CD4-positive, alpha-beta T cell (primary cell): ENCODE data around the gene UPF3A. TPM values are rescaled to one million over a fixed set of nuclear protein-coding genes. Genes with fewer than 3 reads are reported as not detected.

ENCODE experiments used
- ATAC-seq: fragments of 200-7000 bp; cut with Tn5 transposase; one replicate; pipeline ENCODE4 v1.10.0; 2022; ENCODE audit warnings: mild to moderate bottlenecking; ENCODE audit not compliant: poor library complexity
- CTCF ChIA-PET: fragments of 350-600 bp; sonication (Branson Sonifier 250); formaldehyde crosslinking; loops from one replicate; lab custom pipeline; 2021; ENCODE audit warnings: antibody characterized with exemption, inconsistent platforms; lab: Charles Lee
- POLR2A ChIA-PET: fragments of 350-600 bp; sonication (Branson Sonifier 250); formaldehyde crosslinking; loops from one replicate; lab custom pipeline; 2021; ENCODE audit warnings: antibody characterized with exemption, inconsistent platforms; lab: Charles Lee
- DNase-seq, 14 experiments: peaks; one replicate each; pipeline ENCODE4 v3.0.0-alpha.2; 2013 to 2020; ENCODE audit warnings: mixed read lengths in 2 of 14
- H3K27ac ChIP-seq, 2 donors: one replicate each; pipeline versions ENCODE4 v1.5.1 to v1.7.0; 2013; ENCODE audit warnings: low read length in 2 of 2, low read depth in 1 of 2, mild to moderate bottlenecking in 1 of 2
- H3K27me3 ChIP-seq, 2 experiments: 1 replicate in 1 of 2; 2 replicates in 1 of 2; pipeline versions ENCODE4 v1.6.1 to v1.7.0; 2013; ENCODE audit warnings: low read length in 2 of 2, control low read depth in 1 of 2, mild to moderate bottlenecking in 1 of 2, moderate library complexity in 1 of 2; ENCODE audit not compliant: insufficient read depth in 2 of 2, control insufficient read depth in 1 of 2
- H3K36me3 ChIP-seq: one replicate; pipeline ENCODE4 v1.6.1; 2013; ENCODE audit warnings: low read length, control low read depth; ENCODE audit not compliant: insufficient read depth
- H3K4me1 ChIP-seq: one replicate; pipeline ENCODE4 v1.6.1; 2013; ENCODE audit warnings: low read length, control low read depth; ENCODE audit not compliant: insufficient read depth
- H3K4me3 ChIP-seq: one replicate; pipeline ENCODE4 v1.5.1; 2013; ENCODE audit warnings: mild to moderate bottlenecking, low read length, moderate library complexity
- H3K9me3 ChIP-seq, 2 experiments: 1 replicate in 1 of 2; 2 replicates in 1 of 2; pipeline versions ENCODE4 v1.6.1 to v1.7.0; 2013; ENCODE audit warnings: low read length in 2 of 2, mild to moderate bottlenecking in 2 of 2, control low read depth in 1 of 2, moderate library complexity in 1 of 2; ENCODE audit not compliant: control insufficient read depth in 1 of 2, insufficient read depth in 1 of 2
- H3K27ac Mint-ChIP-seq: one replicate; pipeline ENCODE4 v1.8.0; 2020; ENCODE audit warnings: mixed read lengths
- H3K27me3 Mint-ChIP-seq: one replicate; pipeline ENCODE4 v1.8.0; 2021; ENCODE audit warnings: mixed read lengths
- H3K36me3 Mint-ChIP-seq: one replicate; pipeline ENCODE4 v1.8.0; 2021; ENCODE audit warnings: low read depth, mixed read lengths
- H3K4me1 Mint-ChIP-seq: one replicate; pipeline ENCODE4 v1.8.0; 2021; ENCODE audit warnings: low read depth, mixed read lengths
- H3K4me3 Mint-ChIP-seq: one replicate; pipeline ENCODE4 v1.8.0; 2020; ENCODE audit warnings: mild to moderate bottlenecking, mixed read lengths
- H3K9me3 Mint-ChIP-seq: one replicate; pipeline ENCODE4 v1.8.0; 2020; ENCODE audit warnings: mixed read lengths
- CTCF ChIP-seq: fragments of 200-600 bp; IDR thresholded peaks from one replicate; pipeline ENCODE4 v1.8.0; 2022; ENCODE audit warnings: antibody characterized with exemption, mild to moderate bottlenecking
- intact Hi-C, 2 experiments: fragments of 100-400 bp; cut with DNase I in 1 of 2; cut with micrococcal nuclease in 1 of 2; formaldehyde crosslinking; loops; one replicate each; pipeline versions ENCODE4 v1.15.1 to v1.9.0; 2023 to 2025; cut with DNase I, micrococcal nuclease
- total RNA-seq, 174 experiments: library from RNA in 2 of 174; stranded (reverse) in 2 of 174; gene quantifications; one replicate each; pipeline ENCODE4 v1.2.3 and lab custom pipeline; 2021 to 2026

UPF3A gene
- total RNA-seq, 2 experiments from 2014 or later: 31.8 TPM

- ATAC-seq: no peak
- Histone ChIP-seq H3K9me3 (no peaks in the 10 kb centered on the region), H3K27me3 (no peaks in the 10 kb centered on the region), H3K36me3 (peaks cover 64% of the 10 kb centered on the region), H3K4me3 (no peak overlapping the region), H3K4me1 (peaks cover 13% of the 10 kb centered on the region), H3K27ac (no peak overlapping the region)
- Mint-ChIP-seq H3K27ac (peak overlapping the region; percentile 12), H3K4me1 (peaks cover 40% of the 10 kb centered on the region), H3K4me3 (no peak overlapping the region), H3K9me3 (no peaks in the 10 kb centered on the region), H3K36me3 (peaks cover 94% of the 10 kb centered on the region), H3K27me3 (no peaks in the 10 kb centered on the region)
- intact Hi-C loops: no loop called here
- no peak for TF ChIP-seq CTCF
- DNase-seq: no peak
- ChIA-PET POLR2A (no interaction called here), CTCF (no interaction called here)
Measured at GRCh38 chr13:114288157-114288591, 6.8 kb downstream of the UPF3A start.

- H3K36me3 ChIP-seq: peaks cover 56% of the 10 kb centered on the region
- POLR2A ChIA-PET: no interaction called here
- intact Hi-C loops: no loop called here
- H3K27me3 ChIP-seq: no peaks in the 10 kb centered on the region
- no peak overlapping the region for H3K4me3 Mint-ChIP-seq
- ATAC-seq (no peak), DNase-seq (no peak)
- H3K4me1 ChIP-seq: no peaks in the 10 kb centered on the region
- TF ChIP-seq CTCF: no peak
- H3K27ac ChIP-seq: no peak overlapping the region
- CTCF ChIA-PET: no interaction called here
- H3K27ac Mint-ChIP-seq: no peak overlapping the region
- H3K4me1 Mint-ChIP-seq: no peaks in the 10 kb centered on the region
- H3K27me3 Mint-ChIP-seq: no peaks in the 10 kb centered on the region
- H3K4me3 ChIP-seq: no peak overlapping the region
- H3K9me3 Mint-ChIP-seq: no peaks in the 10 kb centered on the region
- H3K36me3 Mint-ChIP-seq: peaks cover 63% of the 10 kb centered on the region
- no peaks in the 10 kb centered on the region for H3K9me3 ChIP-seq
Measured at GRCh38 chr13:114296448-114296847, 15.0 kb downstream of the UPF3A start.

- Mint-ChIP-seq H3K36me3 (peaks cover 63% of the 10 kb centered on the region), H3K27ac (no peak overlapping the region), H3K27me3 (no peaks in the 10 kb centered on the region), H3K4me3 (no peak overlapping the region), H3K4me1 (no peaks in the 10 kb centered on the region), H3K9me3 (no peaks in the 10 kb centered on the region)
- Histone ChIP-seq H3K4me3 (no peak overlapping the region), H3K27ac (no peak overlapping the region), H3K27me3 (no peaks in the 10 kb centered on the region), H3K4me1 (no peaks in the 10 kb centered on the region), H3K36me3 (peaks cover 56% of the 10 kb centered on the region), H3K9me3 (no peaks in the 10 kb centered on the region)
- intact Hi-C loops: no loop called here
- DNase-seq (no peak), ATAC-seq (no peak)
- ChIA-PET POLR2A (no interaction called here), CTCF (interaction anchor here (0.6 kb wide), 1 partner anchor 21 kb away, joined by 3 read pairs; no protein-coding TSS in a partner anchor)
- TF ChIP-seq CTCF: no peak
Measured at GRCh38 chr13:114296902-114297301, 15.5 kb downstream of the UPF3A start.
